ENCODE data around the gene INTU.
"Not testable (repeated sequence)": the region's sequence is repeated elsewhere in the genome, so short reads cannot be mapped to it uniquely, and the experiment has no call there.

- not testable (repeated sequence) for TF ChIP-seq CTCF (IDR thresholded peaks at IDR 0.05; ENCODE audit: low read depth, low read length); POLR2A (IDR thresholded peaks at IDR 0.05; ENCODE audit: extremely low read depth, insufficient read length)
- TF ChIP-seq, protein P1, sequence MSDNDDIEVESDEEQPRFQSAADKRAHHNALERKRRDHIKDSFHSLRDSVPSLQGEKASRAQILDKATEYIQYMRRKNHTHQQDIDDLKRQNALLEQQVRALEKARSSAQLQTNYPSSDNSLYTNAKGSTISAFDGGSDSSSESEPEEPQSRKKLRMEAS (IDR thresholded peaks at IDR 0.05; ENCODE audit: low read depth, low read length) = not testable (repeated sequence)
These were observed 22.8 kb downstream of the INTU start for GRCh38 chr4:127655590-127655989.

Data from NB4 (cell line).